Neural cell (in vitro differentiated cells): ENCODE measurements around the gene MEAF6. TPM values are rescaled to one million over a fixed set of nuclear protein-coding genes. Genes with fewer than 3 reads are reported as not detected.

Source experiments
- H2AFZ ChIP-seq: fragments of 200-600, 300-800 bp; sonication (generic), shearing (Covaris generic); 2 replicates; pipeline ENCODE4 v1.6.0; 2014; ENCODE audit warnings: low read depth, mild to moderate bottlenecking, antibody characterized with exemption, low read length, moderate library complexity
- H3F3A ChIP-seq: fragments of 200-600 bp; shearing (Covaris generic); 2 replicates; pipeline ENCODE4 v1.6.1; 2016; ENCODE audit warnings: mild to moderate bottlenecking, moderate library complexity, mixed read lengths, antibody characterized with exemption, low read length; ENCODE audit not compliant: insufficient read depth, poor library complexity, severe bottlenecking
- H3K27ac ChIP-seq: fragments of 200-600, 300-800 bp; sonication (generic), shearing (Covaris generic); 2 replicates; pipeline ENCODE4 v1.5.1; 2014; ENCODE audit warnings: mild to moderate bottlenecking, low read length, moderate library complexity
- H3K27me3 ChIP-seq: fragments of 300-800, 200-600 bp; sonication (generic), shearing (Covaris generic); 2 replicates; pipeline ENCODE4 v1.6.0; 2014; ENCODE audit warnings: mild to moderate bottlenecking, low read depth, low read length, moderate library complexity; ENCODE audit not compliant: insufficient read depth
- H3K36me3 ChIP-seq: fragments of 300-800, 200-600 bp; sonication (generic), shearing (Covaris generic); 2 replicates; pipeline ENCODE4 v1.5.1; 2014; ENCODE audit warnings: mild to moderate bottlenecking, antibody characterized with exemption, low read length, moderate library complexity; ENCODE audit not compliant: insufficient read depth
- H3K4me2 ChIP-seq: fragments of 300-800, 200-600 bp; sonication (generic), shearing (Covaris generic); 2 replicates; pipeline ENCODE4 v1.6.0; 2014; ENCODE audit warnings: mild to moderate bottlenecking, low read length
- H3K4me3 ChIP-seq: fragments of 300-800, 200-600 bp; sonication (generic), shearing (Covaris generic); 2 replicates; pipeline ENCODE4 v1.5.1; 2014; ENCODE audit warnings: mild to moderate bottlenecking, low read length, moderate library complexity
- H3K79me2 ChIP-seq: fragments of 200-600 bp; shearing (Covaris generic); replicated peaks from 2 replicates; pipeline ENCODE4 v1.6.0; 2014; ENCODE audit warnings: mild to moderate bottlenecking, low read length, moderate library complexity; ENCODE audit not compliant: insufficient read depth
- H3K9ac ChIP-seq: fragments of 300-800, 200-600 bp; sonication (generic), shearing (Covaris generic); 2 replicates; pipeline ENCODE4 v1.6.1; 2016; ENCODE audit warnings: mild to moderate bottlenecking, low read length, mixed read lengths
- H3K9me2 ChIP-seq: fragments of 200-600 bp; shearing (Covaris generic); 2 replicates; pipeline ENCODE4 v1.6.1; 2016; ENCODE audit warnings: mild to moderate bottlenecking, low read length, mixed read lengths; ENCODE audit not compliant: insufficient read depth
- H3K9me3 ChIP-seq: fragments of 200-600, 300-800 bp; sonication (generic), shearing (Covaris generic); 2 replicates; pipeline ENCODE4 v1.6.1; 2016; ENCODE audit warnings: mild to moderate bottlenecking, mixed run types, low read length, moderate library complexity, mixed read lengths
- H4K20me1 ChIP-seq: fragments of 200-600 bp; shearing (Covaris generic); 2 replicates; pipeline ENCODE4 v1.6.1; 2016; ENCODE audit warnings: mild to moderate bottlenecking, mixed run types; ENCODE audit not compliant: insufficient read depth
- CTCF ChIP-seq: fragments of 450-650 bp; IDR thresholded peaks from 2 replicates; pipeline ENCODE4 v1.5.1; 2014; ENCODE audit warnings: antibody characterized with exemption, mild to moderate bottlenecking, moderate library complexity; ENCODE audit not compliant: poor library complexity, severe bottlenecking
- EP300 ChIP-seq: fragments of 450-650 bp; conservative IDR thresholded peaks from 2 replicates; pipeline ENCODE4 v1.6.1; 2014; ENCODE audit warnings: antibody characterized with exemption, mild to moderate bottlenecking, moderate library complexity; ENCODE audit not compliant: poor library complexity, severe bottlenecking
- EZH2 ChIP-seq: fragments of 200-600, 300-800 bp; shearing (Covaris generic), sonication (generic); IDR thresholded peaks from 2 replicates; pipeline ENCODE4 v1.6.1; 2014; ENCODE audit warnings: antibody characterized with exemption, low read length, borderline replicate concordance, mild to moderate bottlenecking; ENCODE audit not compliant: insufficient read depth, poor library complexity, severe bottlenecking
- MXI1 ChIP-seq: fragments of 450-650 bp; conservative IDR thresholded peaks from 2 replicates; pipeline ENCODE4 v1.6.1; 2014; ENCODE audit warnings: antibody characterized with exemption, mild to moderate bottlenecking; ENCODE audit not compliant: poor library complexity, severe bottlenecking
- POLR2AphosphoS5 ChIP-seq: IDR thresholded peaks from 2 replicates; pipeline ENCODE4 v1.6.1; 2012
- RAD21 ChIP-seq: fragments of 450-650 bp; conservative IDR thresholded peaks from 2 replicates; pipeline ENCODE4 v1.6.1; 2014; ENCODE audit warnings: antibody characterized with exemption, mild to moderate bottlenecking, moderate library complexity
- REST ChIP-seq: IDR thresholded peaks from 2 replicates; pipeline ENCODE4 v1.6.1; 2012; ENCODE audit warnings: borderline replicate concordance
- SMC3 ChIP-seq: fragments of 450-650 bp; conservative IDR thresholded peaks from 2 replicates; pipeline ENCODE4 v1.6.1; 2014; ENCODE audit warnings: antibody characterized with exemption, mild to moderate bottlenecking, moderate library complexity; ENCODE audit not compliant: poor library complexity
- TAF1 ChIP-seq: IDR thresholded peaks from 2 replicates; pipeline ENCODE4 v1.6.1; 2012; ENCODE audit warnings: low read depth
- polyA plus RNA-seq: library from polyadenylated mRNA; depleted of rRNA; stranded (reverse); fragments of >200 nt; gene quantifications from 2 replicates; pipeline ENCODE4 v1.2.3, GENCODE V29; 2014

Gene MEAF6
- polyA plus RNA-seq, 1 donor from 2014 or later: 351 TPM

GRCh38 chr1:37557402-37557801 lies 42.8 kb upstream of the MEAF6 start:
- Histone ChIP-seq H3K9ac (peak overlapping the region; percentile 74), H2AFZ (peak overlapping the region; percentile 81), H3F3A (no peaks in the 10 kb centered on the region), H3K9me2 (no peaks in the 10 kb centered on the region), H3K9me3 (no peaks in the 10 kb centered on the region), H3K79me2 (peaks cover 28% of the 10 kb centered on the region), H4K20me1 (no peaks in the 10 kb centered on the region), H3K4me2 (peak overlapping the region; percentile 91), H3K27me3 (no peaks in the 10 kb centered on the region), H3K4me3 (peak overlapping the region; percentile 75), H3K36me3 (no peaks in the 10 kb centered on the region), H3K27ac (peak overlapping the region; percentile 69)
- TF ChIP-seq CTCF: no peak

GRCh38 chr1:37556712-37557196 lies 42.2 kb upstream of the MEAF6 start, which contains the start of gene DNALI1:
TSS of gene DNALI1 (plus strand) at chr1:37556940. CDS start at chr1:37556995, 55 bp downstream.
- H3K27ac ChIP-seq: peak within 1 kb of the TSS; percentile 69
- H3K27me3 ChIP-seq: no peaks in the 10 kb centered on the region
- H3K36me3 ChIP-seq: no peaks in the 10 kb centered on the region
- peak within 1 kb of the TSS; percentile 75 for H3K4me3 ChIP-seq
- peak within 1 kb of the TSS; percentile 91 for H3K4me2 ChIP-seq
- H3K9me2 ChIP-seq: no peaks in the 10 kb centered on the region
- H3K9me3 ChIP-seq: no peaks in the 10 kb centered on the region
- peak within 1 kb of the TSS; percentile 81 for H2AFZ ChIP-seq
- H4K20me1 ChIP-seq: no peaks in the 10 kb centered on the region
- H3K79me2 ChIP-seq: peaks cover 28% of the 10 kb centered on the region
- H3F3A ChIP-seq: no peaks in the 10 kb centered on the region
- TF ChIP-seq RAD21 (peak; percentile 41), EZH2 (no peak), MXI1 (peak; percentile 82), POLR2AphosphoS5 (peak; percentile 66), SMC3 (peak; percentile 41), TAF1 (no peak), EP300 (peak; percentile 41), CTCF (peak; percentile 15), REST (peak; percentile 89)
- peak within 1 kb of the TSS; percentile 74 for H3K9ac ChIP-seq
